Inflammatory macrophage (primary cell): Measurements from ENCODE around the gene TMED9.
"Not testable (repeated sequence)": the region's sequence is repeated elsewhere in the genome, so short reads cannot be mapped to it uniquely, and the experiment has no call there.

Source experiments
- DNase-seq, 2 donors: peaks; one replicate each; pipeline ENCODE4 v3.0.0-alpha.2; 2020 to 2022
- total RNA-seq, 18 experiments: gene quantifications; one replicate each; lab custom pipeline; 2026; ENCODE audit warnings: mixed read lengths in 6 of 18, inconsistent platforms in 2 of 18; lab: John Stamatoyannopoulos, UW

TMED9 gene
- total RNA-seq = 74.6 to 191 (median 123) reads per million in 18 experiments

- peak; percentile 79 to 88 for DNase-seq
Observed at GRCh38 chr5:177592010-177592834, at the start of gene TMED9. TSS of gene TMED9 (plus strand) at chr5:177592203. CDS start at chr5:177592215, 12 bp downstream.

GRCh38 chr5:177542816-177543465, 49.1 kb upstream of the TMED9 start:
- no peak for DNase-seq

- DNase-seq = peak; percentile 87 to 89
Observed at GRCh38 chr5:177545487-177546257, 46.3 kb upstream of the TMED9 start.

- DNase-seq = peak; percentile 75 to 77
Observed at GRCh38 chr5:177546258-177546741, 45.7 kb upstream of the TMED9 start.

GRCh38 chr5:177547736-177548135, 44.3 kb upstream of the TMED9 start:
- no peak for DNase-seq

- DNase-seq = no peak
Observed at GRCh38 chr5:177548495-177548894, 43.5 kb upstream of the TMED9 start.

- DNase-seq = no peak
Observed at GRCh38 chr5:177550122-177550521, 41.9 kb upstream of the TMED9 start.

- no peak for DNase-seq
Observed at GRCh38 chr5:177552839-177553455, 39.1 kb upstream of the TMED9 start.

GRCh38 chr5:177553671-177554429, 38.2 kb upstream of the TMED9 start:
- DNase-seq = peak in 1 of 2 donors; percentile 29

GRCh38 chr5:177554474-177555111, 37.4 kb upstream of the TMED9 start, which contains the start of gene FAM193B:
TSS of gene FAM193B (minus strand) at chr5:177554563. CDS start at chr5:177554458, 105 bp downstream.
- DNase-seq = peak; percentile 93 to 95

GRCh38 chr5:177555228-177555627, 36.8 kb upstream of the TMED9 start:
- DNase-seq = no peak

- no peak for DNase-seq
Observed at GRCh38 chr5:177555665-177556064, 36.3 kb upstream of the TMED9 start.

- DNase-seq = peak; percentile 26 to 38
Observed at GRCh38 chr5:177557041-177557647, 34.9 kb upstream of the TMED9 start.

GRCh38 chr5:177557796-177558195, 34.2 kb upstream of the TMED9 start:
- no peak for DNase-seq

- not testable (repeated sequence) for DNase-seq
Observed at GRCh38 chr5:177559446-177559941, 32.5 kb upstream of the TMED9 start.

GRCh38 chr5:177565046-177565445, 27.0 kb upstream of the TMED9 start:
- DNase-seq = no peak

GRCh38 chr5:177568326-177568725, 23.7 kb upstream of the TMED9 start:
- no peak for DNase-seq

GRCh38 chr5:177569894-177570293, 22.1 kb upstream of the TMED9 start:
- DNase-seq = no peak

GRCh38 chr5:177575488-177575887, 16.5 kb upstream of the TMED9 start:
- no peak for DNase-seq

- DNase-seq = no peak
Observed at GRCh38 chr5:177576169-177576568, 15.8 kb upstream of the TMED9 start.
